Measurements from ENCODE around the gene SYT2.
"Not testable (repeated sequence)": the region's sequence is repeated elsewhere in the genome, so short reads cannot be mapped to it uniquely, and the experiment has no call there.

SYT2 gene

DNA sequence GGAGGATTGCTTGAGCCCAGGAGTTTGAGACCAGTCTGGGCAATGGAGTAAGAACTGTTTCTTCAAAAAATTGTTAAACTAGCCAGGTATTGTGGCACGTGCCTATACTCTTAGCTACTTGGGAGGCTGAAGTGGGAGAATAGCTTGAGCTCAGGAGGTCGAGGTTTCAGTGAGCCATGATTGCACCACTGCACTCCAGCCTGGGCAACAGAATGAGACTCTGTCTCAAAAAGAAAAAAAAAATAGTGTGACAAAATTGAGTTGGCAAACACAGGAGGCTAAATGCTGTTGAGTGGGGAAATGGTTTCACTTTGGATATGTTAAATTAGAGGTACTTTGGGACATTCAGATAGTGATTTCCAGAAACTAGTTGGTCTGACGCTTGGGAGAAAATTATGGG lies 163.9 kb downstream of the SYT2 start:
- not testable (repeated sequence) for DNase-seq (ENCODE audit: low spot score)

- DNase-seq (ENCODE audit: low spot score), result not testable (repeated sequence)
These were observed 164.5 kb downstream of the SYT2 start for GRCh38 chr1:202545647-202546303.

DNA sequence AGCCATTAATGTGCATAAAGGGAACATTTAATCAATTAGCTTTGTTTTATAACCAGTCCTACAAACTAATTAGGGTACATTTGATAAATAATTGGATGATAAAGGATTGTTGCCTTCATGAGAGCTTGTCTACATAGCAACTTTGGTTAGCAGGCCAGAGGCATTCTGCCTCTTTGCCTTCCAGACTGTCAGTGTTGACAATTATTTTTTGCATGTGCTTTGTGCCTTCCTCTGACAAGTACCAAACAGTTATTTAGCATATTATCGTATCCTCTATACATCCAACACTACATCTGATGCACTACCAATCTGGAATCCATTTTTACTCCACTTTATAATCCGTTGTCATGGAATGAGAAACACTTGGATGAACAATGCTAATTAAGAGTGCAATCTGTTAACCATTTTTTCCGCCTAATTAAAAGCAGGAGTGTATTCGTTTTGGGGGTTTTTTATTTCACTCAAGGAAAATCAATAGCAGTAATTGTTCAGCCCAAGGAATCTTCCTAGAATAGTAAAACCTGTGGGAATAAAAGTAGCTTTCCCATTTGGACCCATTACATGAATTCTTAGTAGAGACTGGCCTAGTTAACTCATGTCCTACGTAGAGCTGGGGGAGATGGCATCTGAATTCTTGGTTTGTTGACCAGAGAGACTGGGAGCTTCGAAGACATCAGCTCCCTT lies 165.3 kb downstream of the SYT2 start:
- DNase-seq (ENCODE audit: low spot score), result not testable (repeated sequence)

DNA sequence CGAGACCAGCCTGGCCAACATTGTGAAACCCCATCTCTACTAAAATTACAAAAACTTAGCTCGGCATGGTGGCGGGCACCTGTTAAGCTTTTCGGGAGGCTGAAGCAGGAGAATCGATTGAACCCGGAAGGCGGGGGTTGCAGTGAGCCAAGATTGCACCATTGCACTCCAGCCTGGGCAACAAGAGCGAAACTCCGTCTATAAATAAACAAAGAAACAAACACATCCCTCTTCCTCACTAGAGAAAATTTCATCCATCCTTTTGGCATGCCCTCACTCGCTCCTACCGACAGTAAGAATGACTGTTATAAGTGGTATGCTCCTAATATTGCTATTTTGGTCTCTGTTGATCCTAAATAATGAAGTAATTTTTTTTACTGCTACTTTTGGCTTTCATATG lies 166.7 kb downstream of the SYT2 start:
- DNase-seq (ENCODE audit: low spot score), result not testable (repeated sequence)

DNA sequence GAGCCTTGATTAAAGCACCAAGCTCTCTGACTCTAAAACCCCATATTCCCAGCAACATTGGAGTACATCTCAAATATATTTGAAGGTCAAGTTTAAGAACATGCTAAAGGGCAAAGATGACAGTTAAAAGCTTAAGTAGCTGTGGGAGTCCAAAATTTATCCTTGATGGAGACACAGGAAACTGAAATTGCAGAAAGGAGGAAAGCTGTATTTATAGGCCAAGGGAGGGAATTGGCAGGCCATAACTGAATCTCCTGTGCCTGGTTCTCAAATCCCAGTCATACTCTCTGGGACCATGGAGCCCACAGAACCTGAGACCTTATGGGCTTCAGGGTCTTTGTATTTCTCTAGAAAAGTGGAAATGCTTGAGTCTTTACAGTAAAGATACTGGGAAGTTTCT lies 167.8 kb downstream of the SYT2 start:
- DNase-seq (ENCODE audit: low spot score), result not testable (repeated sequence)

DNA sequence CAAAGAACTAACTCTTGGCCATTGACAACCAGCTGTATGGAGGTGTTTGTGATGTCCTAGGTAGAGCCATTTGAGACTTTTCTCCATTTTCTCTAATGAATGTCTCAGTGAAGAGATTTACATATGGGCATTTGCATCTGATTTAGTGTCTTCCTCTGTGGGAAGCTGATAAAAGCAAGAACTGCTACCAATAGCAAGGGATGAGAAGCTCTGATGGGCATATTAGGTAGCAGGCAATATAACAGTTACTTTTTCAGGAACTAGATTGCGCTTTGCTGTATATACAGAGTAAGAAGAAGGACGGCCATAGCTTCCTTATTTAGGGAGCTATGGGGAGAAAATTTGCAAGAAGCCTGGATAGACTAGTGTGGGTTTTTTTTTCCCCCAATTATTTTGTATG lies 169.4 kb downstream of the SYT2 start:
- DNase-seq (ENCODE audit: low spot score), result not testable (repeated sequence)
